ENCODE data around the gene ZCCHC8. TPM values are rescaled to one million over a fixed set of nuclear protein-coding genes. Genes with fewer than 3 reads are reported as not detected.
"Not testable (repeated sequence)": the region's sequence is repeated elsewhere in the genome, so short reads cannot be mapped to it uniquely, and the experiment has no call there.

ZCCHC8 gene
- polyA plus RNA-seq, 4 donors, result 14.6 to 30.9 (median 21.0) TPM

GRCh38 chr12:122503783-122504590, 3.3 kb upstream of the ZCCHC8 start:
- FAIRE-seq (no peak), DNase-seq (no peak)
- no peak overlapping the region for H3K27ac ChIP-seq (ENCODE audit: low read depth in 1 of 3, low read length in 2 of 3)
- peaks cover 15 to 46% (median 23%) of the 10 kb centered on the region in 3 donors for H3K36me3 ChIP-seq (ENCODE audit: control insufficient read depth in 3 of 3, insufficient read depth in 2 of 3, low read depth in 1 of 3, low read length in 3 of 3)
- H3K9me3 ChIP-seq (ENCODE audit: control insufficient read depth in 2 of 2, insufficient read depth in 1 of 2, low read depth in 1 of 2, low read length in 1 of 2), result no peaks in the 10 kb centered on the region
- 76 to 86% (median 84%) methylated on average over 6 of the region's 6 CpGs for WGBS, 3 donors
- no peaks in the 10 kb centered on the region for H3K4me1 ChIP-seq (ENCODE audit: control insufficient read depth in 3 of 3, insufficient read depth in 2 of 3, low read depth in 1 of 3, low read length in 2 of 3)
- no peaks in the 10 kb centered on the region for H3K27me3 ChIP-seq (ENCODE audit: control insufficient read depth in 3 of 3, insufficient read depth in 3 of 3, low read length in 3 of 3)
- no peak overlapping the region for H3K4me3 ChIP-seq (ENCODE audit: low read depth in 1 of 3, low read length in 3 of 3)

DNA sequence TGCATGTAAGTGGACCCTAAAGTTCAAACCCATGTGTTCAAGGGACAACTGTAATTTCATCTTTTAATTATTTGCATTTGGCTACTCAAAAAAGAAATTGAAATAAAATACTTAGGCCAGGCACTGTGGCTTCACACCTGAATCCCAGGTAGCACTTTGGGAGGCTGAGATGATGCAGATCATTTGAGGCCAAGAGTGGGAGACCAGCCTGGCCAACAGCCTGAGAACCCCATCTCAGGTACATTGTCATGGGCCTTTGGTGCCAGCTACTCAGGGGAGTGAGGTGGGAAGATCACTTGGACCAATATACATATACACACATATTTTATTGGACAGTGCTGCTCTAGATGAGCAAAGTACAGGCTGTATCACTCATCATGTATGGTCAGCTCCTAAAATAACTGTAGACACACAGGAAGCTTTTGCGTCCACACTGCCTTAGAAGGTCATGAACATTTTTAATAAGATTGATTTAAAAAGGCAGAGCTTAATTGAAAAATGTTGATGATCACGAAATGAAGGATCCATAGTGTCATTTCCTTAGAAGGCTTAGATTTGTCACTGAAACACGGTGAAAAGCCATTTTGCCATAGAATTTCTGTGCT, 2.5 kb upstream of the ZCCHC8 start:
- Histone ChIP-seq H3K9me3 (ENCODE audit: control insufficient read depth in 2 of 2, insufficient read depth in 1 of 2, low read depth in 1 of 2, low read length in 1 of 2) (no peaks in the 10 kb centered on the region), H3K4me1 (ENCODE audit: control insufficient read depth in 3 of 3, insufficient read depth in 2 of 3, low read depth in 1 of 3, low read length in 2 of 3) (no peaks in the 10 kb centered on the region), H3K27ac (ENCODE audit: low read depth in 1 of 3, low read length in 2 of 3) (no peak overlapping the region), H3K4me3 (ENCODE audit: low read depth in 1 of 3, low read length in 3 of 3) (no peak overlapping the region), H3K36me3 (ENCODE audit: control insufficient read depth in 3 of 3, insufficient read depth in 2 of 3, low read depth in 1 of 3, low read length in 3 of 3) (peaks cover 15 to 39% (median 21%) of the 10 kb centered on the region in 3 donors), H3K27me3 (ENCODE audit: control insufficient read depth in 3 of 3, insufficient read depth in 3 of 3, low read length in 3 of 3) (no peaks in the 10 kb centered on the region)
- DNase-seq (no peak), FAIRE-seq (no peak)
- 84 to 92% (median 84%) methylated on average over 3 of the region's 3 CpGs for WGBS, 3 donors

- H3K4me3 ChIP-seq (ENCODE audit: low read depth in 1 of 3, low read length in 3 of 3), result peak overlapping the region in 1 of 3 donors; percentile 88
- no peak for FAIRE-seq
Measured at GRCh38 chr12:122501489-122501989, 807 bp upstream of the ZCCHC8 start.

DNA sequence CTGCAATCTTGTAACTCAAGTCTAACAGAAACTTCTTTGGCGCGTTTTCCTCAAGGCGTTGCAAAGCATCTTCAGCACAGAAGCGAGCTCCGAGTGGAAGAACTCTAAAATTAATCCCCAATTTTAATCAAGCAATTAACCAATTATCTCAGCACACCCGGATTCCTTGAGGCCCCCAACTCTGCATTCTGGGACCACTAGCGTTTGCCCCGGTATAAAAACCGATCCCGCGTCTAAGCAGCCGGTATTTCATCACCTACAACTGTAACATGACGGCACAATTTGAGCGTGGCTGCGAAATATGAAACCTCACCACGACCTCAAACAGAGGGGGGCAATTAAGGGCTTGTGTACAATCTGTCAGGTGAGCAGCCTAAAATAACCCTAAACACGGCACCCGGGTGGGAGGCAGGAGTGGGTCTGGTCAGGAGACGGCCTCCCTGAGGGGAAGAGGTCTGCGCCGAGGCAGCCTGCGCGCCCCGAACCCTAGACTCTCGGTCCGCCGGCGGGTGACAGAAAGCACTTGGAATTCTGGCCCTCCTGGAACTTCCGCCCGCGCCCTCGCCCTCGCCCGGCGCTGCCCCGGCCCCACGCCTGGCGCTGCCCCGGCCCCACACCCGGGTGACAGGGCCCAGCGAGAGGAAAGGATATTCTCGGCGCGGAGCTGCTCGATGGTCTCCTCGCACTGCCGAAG, 594 bp downstream of the ZCCHC8 start:
- no peaks in the 10 kb centered on the region for H3K27me3 ChIP-seq (ENCODE audit: control insufficient read depth in 3 of 3, insufficient read depth in 3 of 3, low read length in 3 of 3)
- no peaks in the 10 kb centered on the region for H3K4me1 ChIP-seq (ENCODE audit: control insufficient read depth in 3 of 3, insufficient read depth in 2 of 3, low read depth in 1 of 3, low read length in 2 of 3)
- H3K4me3 ChIP-seq (ENCODE audit: low read depth in 1 of 3, low read length in 3 of 3), result peak overlapping the region; percentile 81 to 88 (median 82)
- peaks cover 5 to 34% (median 7%) of the 10 kb centered on the region in 3 donors for H3K36me3 ChIP-seq (ENCODE audit: control insufficient read depth in 3 of 3, insufficient read depth in 2 of 3, low read depth in 1 of 3, low read length in 3 of 3)
- DNase-seq, result peak; percentile 65 to 86
- WGBS, 3 donors, result 0 to 1% (median 0%) methylated on average over 37 to 47 of the region's 47 CpGs
- H3K27ac ChIP-seq (ENCODE audit: low read depth in 1 of 3, low read length in 2 of 3), result peak overlapping the region; percentile 94 to 98 (median 97)
- no peaks in the 10 kb centered on the region for H3K9me3 ChIP-seq (ENCODE audit: control insufficient read depth in 2 of 2, insufficient read depth in 1 of 2, low read depth in 1 of 2, low read length in 1 of 2)
- no peak for FAIRE-seq

More at GRCh38 chr12:122501489-122501989, 807 bp upstream of the ZCCHC8 start:
- H3K4me1 ChIP-seq (ENCODE audit: control insufficient read depth in 3 of 3, insufficient read depth in 2 of 3, low read depth in 1 of 3, low read length in 2 of 3), result no peaks in the 10 kb centered on the region
- no peaks in the 10 kb centered on the region for H3K9me3 ChIP-seq (ENCODE audit: control insufficient read depth in 2 of 2, insufficient read depth in 1 of 2, low read depth in 1 of 2, low read length in 1 of 2)
- 70 to 85% (median 75%) methylated on average over 9 of the region's 9 CpGs for WGBS, 3 donors
- DNase-seq, result no peak
- peak overlapping the region in 2 of 3 donors; percentile 9 to 98 for H3K27ac ChIP-seq (ENCODE audit: low read depth in 1 of 3, low read length in 2 of 3)
- H3K36me3 ChIP-seq (ENCODE audit: control insufficient read depth in 3 of 3, insufficient read depth in 2 of 3, low read depth in 1 of 3, low read length in 3 of 3), result peaks cover 12 to 39% (median 13%) of the 10 kb centered on the region in 3 donors
- no peaks in the 10 kb centered on the region for H3K27me3 ChIP-seq (ENCODE audit: control insufficient read depth in 3 of 3, insufficient read depth in 3 of 3, low read length in 3 of 3)

DNA sequence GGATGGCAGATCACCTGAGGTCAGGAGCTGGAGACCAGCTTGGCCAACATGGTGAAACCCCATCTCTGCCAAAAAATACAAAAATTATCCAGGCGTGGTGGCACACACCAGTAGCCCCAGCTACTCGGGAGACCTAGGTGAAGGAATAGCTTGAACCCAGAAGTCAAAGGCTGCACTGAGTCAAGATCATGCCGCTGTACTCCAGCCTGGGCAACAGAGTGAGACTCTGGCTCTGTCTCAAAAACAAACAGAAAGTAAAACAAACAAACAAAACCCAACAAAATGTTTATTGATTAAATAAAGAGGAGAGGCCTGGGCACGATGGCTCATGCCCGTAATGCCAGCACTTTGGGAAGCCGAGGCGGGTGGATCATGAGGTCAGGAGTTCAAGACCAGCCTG, 5.5 kb downstream of the ZCCHC8 start:
- Histone ChIP-seq H3K27ac (ENCODE audit: low read depth in 1 of 3, low read length in 2 of 3) (no peak overlapping the region), H3K4me1 (ENCODE audit: control insufficient read depth in 3 of 3, insufficient read depth in 2 of 3, low read depth in 1 of 3, low read length in 2 of 3) (no peaks in the 10 kb centered on the region), H3K4me3 (ENCODE audit: low read depth in 1 of 3, low read length in 3 of 3) (no peak overlapping the region), H3K36me3 (ENCODE audit: control insufficient read depth in 3 of 3, insufficient read depth in 2 of 3, low read depth in 1 of 3, low read length in 3 of 3) (peaks cover 7 to 44% (median 8%) of the 10 kb centered on the region in 3 donors), H3K9me3 (ENCODE audit: control insufficient read depth in 2 of 2, insufficient read depth in 1 of 2, low read depth in 1 of 2, low read length in 1 of 2) (no peaks in the 10 kb centered on the region), H3K27me3 (ENCODE audit: control insufficient read depth in 3 of 3, insufficient read depth in 3 of 3, low read length in 3 of 3) (no peaks in the 10 kb centered on the region)
- WGBS, 3 donors, result 84 to 96% (median 92%) methylated on average over 7 of the region's 7 CpGs
- DNase-seq (no peak), FAIRE-seq (no peak)

- DNase-seq; H3K27ac ChIP-seq (ENCODE audit: low read depth in 1 of 3, low read length in 2 of 3); H3K4me3 ChIP-seq (ENCODE audit: low read depth in 1 of 3, low read length in 3 of 3); H3K27me3 ChIP-seq (ENCODE audit: control insufficient read depth in 3 of 3, insufficient read depth in 3 of 3, low read length in 3 of 3); H3K9me3 ChIP-seq (ENCODE audit: control insufficient read depth in 2 of 2, insufficient read depth in 1 of 2, low read depth in 1 of 2, low read length in 1 of 2); H3K4me1 ChIP-seq (ENCODE audit: control insufficient read depth in 3 of 3, insufficient read depth in 2 of 3, low read depth in 1 of 3, low read length in 2 of 3); FAIRE-seq: not testable (repeated sequence)
- peaks cover 12 to 47% (median 15%) of the 10 kb centered on the region in 3 donors for H3K36me3 ChIP-seq (ENCODE audit: control insufficient read depth in 3 of 3, insufficient read depth in 2 of 3, low read depth in 1 of 3, low read length in 3 of 3)
- 75 to 85% (median 84%) methylated on average over 6 of the region's 6 CpGs for WGBS, 3 donors
Measured at GRCh38 chr12:122493222-122493621, 7.5 kb downstream of the ZCCHC8 start.

DNA sequence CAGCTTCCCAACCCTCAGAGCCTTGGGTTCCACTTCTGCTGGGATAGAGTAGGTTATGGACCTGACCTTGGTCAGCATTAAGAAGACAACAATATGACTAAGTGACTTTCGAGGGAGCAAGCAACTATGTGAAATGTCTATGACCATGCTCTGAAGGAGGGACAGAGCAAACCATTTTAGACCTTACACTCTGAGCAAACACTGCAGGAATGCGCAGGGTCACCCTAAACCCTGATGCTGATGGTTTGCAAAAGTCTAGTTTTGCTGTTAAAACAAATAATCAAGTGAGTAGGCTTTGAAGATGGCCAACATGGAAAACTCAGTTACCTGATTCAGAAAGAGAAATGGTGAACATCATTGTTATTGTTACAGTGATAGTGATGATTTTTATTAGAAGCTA, 8.7 kb downstream of the ZCCHC8 start:
- H3K27me3 ChIP-seq (ENCODE audit: control insufficient read depth in 3 of 3, insufficient read depth in 3 of 3, low read length in 3 of 3), result no peaks in the 10 kb centered on the region
- FAIRE-seq (no peak), DNase-seq (no peak)
- no peaks in the 10 kb centered on the region for H3K4me1 ChIP-seq (ENCODE audit: control insufficient read depth in 3 of 3, insufficient read depth in 2 of 3, low read depth in 1 of 3, low read length in 2 of 3)
- WGBS, 3 donors, result 91 to 100% (median 98%) methylated on average over 2 of the region's 2 CpGs
- H3K9me3 ChIP-seq (ENCODE audit: control insufficient read depth in 2 of 2, insufficient read depth in 1 of 2, low read depth in 1 of 2, low read length in 1 of 2), result no peaks in the 10 kb centered on the region
- no peak overlapping the region for H3K27ac ChIP-seq (ENCODE audit: low read depth in 1 of 3, low read length in 2 of 3)
- peaks cover 14 to 44% (median 16%) of the 10 kb centered on the region in 3 donors for H3K36me3 ChIP-seq (ENCODE audit: control insufficient read depth in 3 of 3, insufficient read depth in 2 of 3, low read depth in 1 of 3, low read length in 3 of 3)
- no peak overlapping the region for H3K4me3 ChIP-seq (ENCODE audit: low read depth in 1 of 3, low read length in 3 of 3)

DNA sequence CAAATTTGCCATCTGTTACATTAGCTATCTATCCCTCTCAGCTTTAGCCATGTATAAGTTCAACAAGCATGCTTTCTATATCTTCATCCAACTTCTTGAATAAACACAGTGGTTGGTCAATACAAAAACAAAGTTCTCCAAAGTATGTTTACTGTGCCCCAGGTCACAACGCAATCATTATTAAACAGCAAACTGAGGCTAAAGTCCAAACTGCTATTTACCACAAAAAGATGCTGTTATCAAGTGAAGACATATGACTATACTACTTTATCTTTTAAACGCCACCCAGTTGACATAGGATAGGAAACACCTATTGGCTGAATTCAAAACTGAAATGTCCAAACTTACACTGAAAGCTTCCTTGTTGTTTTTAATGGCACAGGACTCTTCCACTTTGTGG, 11.7 kb downstream of the ZCCHC8 start:
- Histone ChIP-seq H3K36me3 (ENCODE audit: control insufficient read depth in 3 of 3, insufficient read depth in 2 of 3, low read depth in 1 of 3, low read length in 3 of 3) (peaks cover 18 to 53% (median 25%) of the 10 kb centered on the region in 3 donors), H3K27ac (ENCODE audit: low read depth in 1 of 3, low read length in 2 of 3) (no peak overlapping the region), H3K4me3 (ENCODE audit: low read depth in 1 of 3, low read length in 3 of 3) (no peak overlapping the region), H3K4me1 (ENCODE audit: control insufficient read depth in 3 of 3, insufficient read depth in 2 of 3, low read depth in 1 of 3, low read length in 2 of 3) (no peaks in the 10 kb centered on the region), H3K27me3 (ENCODE audit: control insufficient read depth in 3 of 3, insufficient read depth in 3 of 3, low read length in 3 of 3) (no peaks in the 10 kb centered on the region), H3K9me3 (ENCODE audit: control insufficient read depth in 2 of 2, insufficient read depth in 1 of 2, low read depth in 1 of 2, low read length in 1 of 2) (no peaks in the 10 kb centered on the region)
- FAIRE-seq (no peak), DNase-seq (peak; percentile 19 to 44)
- WGBS, 3 donors, result 12 to 61% (median 26%) methylated on average over 2 of the region's 2 CpGs

Measured in small intestine (tissue), 7 donors.